Head of caudate nucleus (tissue), 42 donors: ENCODE measurements around the gene PCYT1B.
A peak's percentile ranks its signal among the peaks of the same experiment; 100 is the strongest.
"Not testable (repeated sequence)": the region's sequence is repeated elsewhere in the genome, so short reads cannot be mapped to it uniquely, and the experiment has no call there.

Source experiments
- DNase-seq, 42 donors: peaks; one replicate each; pipeline versions ENCODE4 v3.0.0 to v3.0.0-alpha.2; 2020 to 2021; ENCODE audit warnings: mixed read lengths in 7 of 42
- intact Hi-C: fragments of 100-400 bp; cut with DNase I; formaldehyde crosslinking; loops from one replicate; pipeline ENCODE4 v1.15.0; 2022

The PCYT1B gene

GRCh38 chrX:24651783-24652182 lies 4.6 kb upstream of the PCYT1B start:
- DNase-seq = no peak
- intact Hi-C loops = no loop called here

GRCh38 chrX:24648495-24648894 lies 1.3 kb upstream of the PCYT1B start:
- intact Hi-C loops = no loop called here
- DNase-seq = peak in 2 of 42 donors; percentile 2 to 5

- peak in 21 of 42 donors; percentile 6 to 57 (median 20) for DNase-seq
- intact Hi-C loops = no loop called here
These were observed 383 bp downstream of the PCYT1B start for GRCh38 chrX:24646745-24647182.

- intact Hi-C loops = no loop called here
- DNase-seq = no peak
These were observed 1.1 kb downstream of the PCYT1B start for GRCh38 chrX:24646006-24646405.

- intact Hi-C loops = no loop called here
- DNase-seq = no peak
These were observed 4.0 kb downstream of the PCYT1B start for GRCh38 chrX:24643116-24643515.

- no peak for DNase-seq
- intact Hi-C loops = no loop called here
These were observed 17.4 kb downstream of the PCYT1B start for GRCh38 chrX:24629701-24630100.

- DNase-seq = peak in 34 of 42 donors; percentile 0 to 76 (median 34)
These were observed 27.5 kb downstream of the PCYT1B start for GRCh38 chrX:24619647-24620046.

GRCh38 chrX:24610516-24610915 lies 36.6 kb downstream of the PCYT1B start:
- intact Hi-C loops = no loop called here
- no peak for DNase-seq

More at GRCh38 chrX:24619647-24620046, 27.5 kb downstream of the PCYT1B start:
- intact Hi-C loops = no loop called here

- intact Hi-C loops = no loop called here
- no peak for DNase-seq
These were observed 39.5 kb downstream of the PCYT1B start for GRCh38 chrX:24607616-24608015.

GRCh38 chrX:24605941-24606340 lies 41.2 kb downstream of the PCYT1B start:
- intact Hi-C loops, DNase-seq: not testable (repeated sequence)

GRCh38 chrX:24603191-24603590 lies 44.0 kb downstream of the PCYT1B start:
- intact Hi-C loops = no loop called here

GRCh38 chrX:24601858-24602257 lies 45.3 kb downstream of the PCYT1B start:
- intact Hi-C loops = no loop called here
- DNase-seq = no peak

More at GRCh38 chrX:24603191-24603590, 44.0 kb downstream of the PCYT1B start:
- no peak for DNase-seq

- intact Hi-C loops = no loop called here
- peak in 10 of 42 donors; percentile 3 to 34 (median 10) for DNase-seq
These were observed 52.6 kb downstream of the PCYT1B start for GRCh38 chrX:24594501-24594900.

- intact Hi-C loops = no loop called here
- no peak for DNase-seq
These were observed 57.0 kb downstream of the PCYT1B start for GRCh38 chrX:24590111-24590510.

GRCh38 chrX:24577091-24577490 lies 70.1 kb downstream of the PCYT1B start:
- intact Hi-C loops = no loop called here
- DNase-seq = peak in 21 of 42 donors; percentile 4 to 58 (median 21)

GRCh38 chrX:24575496-24575895 lies 71.7 kb downstream of the PCYT1B start:
- peak in 1 of 42 donors; percentile 21 for DNase-seq
- intact Hi-C loops = no loop called here

- no peak for DNase-seq
- intact Hi-C loops = no loop called here
These were observed 72.4 kb downstream of the PCYT1B start for GRCh38 chrX:24574743-24575142.

- intact Hi-C loops = no loop called here
- DNase-seq = no peak
These were observed 80.0 kb downstream of the PCYT1B start for GRCh38 chrX:24567169-24567568.

- intact Hi-C loops = no loop called here
These were observed 80.9 kb downstream of the PCYT1B start for GRCh38 chrX:24566240-24566639.

GRCh38 chrX:24563291-24564010 lies 83.7 kb downstream of the PCYT1B start:
- intact Hi-C loops = no loop called here
- peak in 19 of 42 donors; percentile 1 to 49 (median 28) for DNase-seq

More at GRCh38 chrX:24566240-24566639, 80.9 kb downstream of the PCYT1B start:
- no peak for DNase-seq

GRCh38 chrX:24561121-24561520 lies 86.0 kb downstream of the PCYT1B start:
- no peak for DNase-seq
- intact Hi-C loops = no loop called here
